Activated B cell treated with CpG ODN at 0.5 μM for 24 hours (primary cell): ENCODE measurements around the gene PACRG. TPM values are rescaled to one million over a fixed set of nuclear protein-coding genes. Genes with fewer than 3 reads are reported as not detected.

ENCODE experiments used
- ATAC-seq: fragments of 200-7000 bp; cut with Tn5 transposase; one replicate; pipeline ENCODE4 v1.10.0; 2021; ENCODE audit warnings: low read depth, mild to moderate bottlenecking, moderate library complexity
- CTCF ChIA-PET: fragments of 350-600 bp; sonication (Branson Sonifier 250); formaldehyde crosslinking; loops from one replicate; lab custom pipeline; 2021; ENCODE audit warnings: antibody characterized with exemption; lab: Charles Lee
- POLR2A ChIA-PET: fragments of 350-600 bp; sonication (Branson Sonifier 250); formaldehyde crosslinking; loops from one replicate; lab custom pipeline; 2021; ENCODE audit warnings: antibody characterized with exemption; lab: Charles Lee
- DNase-seq: peaks from one replicate; pipeline ENCODE4 v3.0.0; 2022
- H3K27ac Mint-ChIP-seq: one replicate; pipeline ENCODE4 v1.8.0; 2020; ENCODE audit warnings: mixed read lengths
- H3K27me3 Mint-ChIP-seq: one replicate; pipeline ENCODE4 v1.8.0; 2021; ENCODE audit warnings: mixed read lengths
- H3K36me3 Mint-ChIP-seq: one replicate; pipeline ENCODE4 v1.8.0; 2021; ENCODE audit warnings: low read depth, mixed read lengths
- H3K4me1 Mint-ChIP-seq: one replicate; pipeline ENCODE4 v1.8.0; 2021; ENCODE audit warnings: mixed read lengths
- H3K4me3 Mint-ChIP-seq: one replicate; pipeline ENCODE4 v1.8.0; 2020; ENCODE audit warnings: mild to moderate bottlenecking, mixed read lengths
- H3K9me3 Mint-ChIP-seq: one replicate; pipeline ENCODE4 v1.8.0; 2020; ENCODE audit warnings: mixed read lengths
- intact Hi-C: fragments of 100-400 bp; cut with micrococcal nuclease; formaldehyde crosslinking; loops from one replicate; pipeline ENCODE4 v1.15.1; 2024
- total RNA-seq: library from RNA; stranded (reverse); gene quantifications from 2 replicates; pipeline ENCODE4 v1.2.3, GENCODE V29; 2022
- TF ChIP-seq, protein P1 (sequence below): fragments of 200-600 bp; IDR thresholded peaks from one replicate; pipeline ENCODE4 v1.8.0; 2022; ENCODE audit warnings: antibody characterized with exemption, mild to moderate bottlenecking

The PACRG gene
- total RNA-seq, 1 donor from 2014 or later, result not detected

DNA sequence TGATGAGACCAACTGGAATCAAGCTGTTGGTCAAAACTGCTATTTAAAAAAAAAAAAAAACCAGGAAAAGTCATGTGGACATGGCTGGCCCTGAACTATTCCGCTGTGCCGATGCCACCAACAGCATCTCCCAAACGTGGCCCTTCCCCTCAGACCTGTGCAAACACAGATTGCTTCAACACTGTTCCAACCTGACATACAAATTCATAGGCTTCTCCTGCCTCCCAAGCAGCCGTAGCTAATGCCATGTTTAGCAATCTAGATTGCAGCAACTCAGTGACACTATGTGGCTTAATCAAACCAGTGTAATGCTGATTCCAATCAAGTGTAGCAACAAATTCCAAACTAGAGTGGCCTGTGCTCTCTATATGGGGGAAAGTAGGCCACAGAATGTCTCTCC lies 16.4 kb upstream of the PACRG start:
- Mint-ChIP-seq H3K4me1 (peaks cover 2% of the 10 kb centered on the region), H3K4me3 (no peak overlapping the region), H3K27me3 (no peaks in the 10 kb centered on the region), H3K36me3 (no peaks in the 10 kb centered on the region), H3K9me3 (no peaks in the 10 kb centered on the region), H3K27ac (no peak overlapping the region)
- ChIA-PET POLR2A (interaction anchor here (0.6 kb wide), 1 partner anchor 1743 kb away, joined by 3 read pairs; no protein-coding TSS in a partner anchor), CTCF (no interaction called here)
- ATAC-seq (no peak), DNase-seq (no peak)
- TF ChIP-seq, protein P1, sequence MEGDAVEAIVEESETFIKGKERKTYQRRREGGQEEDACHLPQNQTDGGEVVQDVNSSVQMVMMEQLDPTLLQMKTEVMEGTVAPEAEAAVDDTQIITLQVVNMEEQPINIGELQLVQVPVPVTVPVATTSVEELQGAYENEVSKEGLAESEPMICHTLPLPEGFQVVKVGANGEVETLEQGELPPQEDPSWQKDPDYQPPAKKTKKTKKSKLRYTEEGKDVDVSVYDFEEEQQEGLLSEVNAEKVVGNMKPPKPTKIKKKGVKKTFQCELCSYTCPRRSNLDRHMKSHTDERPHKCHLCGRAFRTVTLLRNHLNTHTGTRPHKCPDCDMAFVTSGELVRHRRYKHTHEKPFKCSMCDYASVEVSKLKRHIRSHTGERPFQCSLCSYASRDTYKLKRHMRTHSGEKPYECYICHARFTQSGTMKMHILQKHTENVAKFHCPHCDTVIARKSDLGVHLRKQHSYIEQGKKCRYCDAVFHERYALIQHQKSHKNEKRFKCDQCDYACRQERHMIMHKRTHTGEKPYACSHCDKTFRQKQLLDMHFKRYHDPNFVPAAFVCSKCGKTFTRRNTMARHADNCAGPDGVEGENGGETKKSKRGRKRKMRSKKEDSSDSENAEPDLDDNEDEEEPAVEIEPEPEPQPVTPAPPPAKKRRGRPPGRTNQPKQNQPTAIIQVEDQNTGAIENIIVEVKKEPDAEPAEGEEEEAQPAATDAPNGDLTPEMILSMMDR, result no peak
- intact Hi-C loops, result no loop called here

DNA sequence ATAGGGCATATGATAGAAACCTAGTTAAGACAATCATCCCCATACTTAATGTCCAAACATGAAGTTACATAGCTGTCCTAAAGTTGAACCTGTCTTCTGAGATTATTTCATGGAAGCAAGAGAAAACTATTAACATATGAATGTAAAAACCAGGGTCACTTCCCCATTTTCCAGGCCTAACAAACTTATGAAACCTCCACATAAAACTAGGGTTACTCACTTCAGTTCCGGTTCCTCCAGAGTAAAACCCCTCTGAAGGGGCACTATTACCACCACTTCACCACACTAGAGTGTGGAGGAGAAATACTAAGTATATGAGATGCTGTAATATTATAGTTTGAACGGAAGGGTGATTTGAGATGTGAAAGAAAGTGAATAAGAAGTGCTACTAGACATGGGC lies 15.1 kb upstream of the PACRG start:
- intact Hi-C loops, result no loop called here
- TF ChIP-seq, protein P1, result no peak
- H3K27me3 Mint-ChIP-seq, result no peaks in the 10 kb centered on the region
- ChIA-PET POLR2A (no interaction called here), CTCF (no interaction called here)
- peaks cover 2% of the 10 kb centered on the region for H3K9me3 Mint-ChIP-seq
- H3K4me3 Mint-ChIP-seq, result no peak overlapping the region
- H3K27ac Mint-ChIP-seq, result no peak overlapping the region
- no peaks in the 10 kb centered on the region for H3K36me3 Mint-ChIP-seq
- H3K4me1 Mint-ChIP-seq, result no peaks in the 10 kb centered on the region
- DNase-seq (no peak), ATAC-seq (no peak)

DNA sequence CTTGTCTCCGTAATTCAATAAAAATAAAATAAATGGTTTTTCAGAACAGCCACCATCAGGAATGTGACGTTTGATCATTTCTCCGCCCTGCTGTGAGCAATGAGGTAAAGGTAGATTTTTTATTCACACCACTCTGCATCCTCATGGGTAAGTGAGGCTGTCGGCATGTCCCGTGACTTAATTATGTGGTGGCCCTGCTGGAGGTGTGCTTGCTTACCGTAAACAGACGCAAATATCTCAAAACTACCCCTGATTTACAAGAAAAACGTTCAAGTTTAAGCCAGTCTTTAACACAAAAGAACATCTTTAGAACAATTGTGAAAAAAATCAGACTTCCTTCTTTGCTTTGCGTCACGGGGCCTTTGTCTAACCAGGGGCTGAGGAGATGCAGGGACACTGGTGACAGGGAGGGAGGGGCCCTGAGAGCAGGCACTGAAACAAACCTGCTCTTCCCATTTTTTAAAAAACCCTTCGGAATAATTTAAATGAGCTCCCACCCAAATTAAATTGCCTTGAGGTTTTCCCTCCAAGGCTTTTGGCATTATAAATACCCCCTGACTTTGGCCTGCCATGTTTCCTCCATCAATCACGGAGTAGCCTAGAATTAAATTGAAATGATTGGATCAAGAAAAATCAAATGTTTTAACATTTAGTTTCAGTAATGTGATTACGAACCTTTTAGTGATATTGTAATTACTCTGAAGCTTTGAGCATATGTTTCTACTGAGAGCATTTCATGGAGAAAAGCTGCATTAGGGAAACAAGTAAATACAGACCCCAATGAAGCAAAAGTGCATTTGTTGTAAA lies 13.6 kb upstream of the PACRG start:
- DNase-seq (no peak), ATAC-seq (no peak)
- H3K9me3 Mint-ChIP-seq, result peaks cover 2% of the 10 kb centered on the region
- POLR2A ChIA-PET, result no interaction called here
- CTCF ChIA-PET, result no interaction called here
- H3K27ac Mint-ChIP-seq, result no peak overlapping the region
- H3K27me3 Mint-ChIP-seq, result no peaks in the 10 kb centered on the region
- H3K4me3 Mint-ChIP-seq, result no peak overlapping the region
- TF ChIP-seq, protein P1, result no peak
- H3K4me1 Mint-ChIP-seq, result no peaks in the 10 kb centered on the region
- no peaks in the 10 kb centered on the region for H3K36me3 Mint-ChIP-seq
- intact Hi-C loops, result no loop called here

DNA sequence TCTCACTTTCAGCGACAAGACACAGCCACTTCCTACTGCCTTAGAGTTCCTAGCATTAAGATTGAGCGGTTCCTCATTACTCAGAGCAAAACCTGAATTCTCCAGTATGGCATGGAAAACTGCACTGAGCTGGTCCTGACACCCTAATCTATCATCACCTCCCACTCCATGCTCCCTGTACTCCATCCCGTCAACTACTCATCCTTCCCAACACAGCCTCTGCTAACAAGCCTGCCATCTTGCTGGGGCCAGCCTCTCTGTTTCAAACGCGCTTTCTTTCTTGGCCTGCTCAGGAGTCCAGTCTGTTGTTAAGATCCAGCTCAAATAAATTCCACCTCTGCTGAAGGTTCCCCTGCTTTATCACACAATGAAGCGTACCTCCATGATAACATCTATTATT lies 12.2 kb upstream of the PACRG start:
- Mint-ChIP-seq H3K4me3 (no peak overlapping the region), H3K4me1 (no peaks in the 10 kb centered on the region), H3K9me3 (peaks cover 2% of the 10 kb centered on the region), H3K27me3 (no peaks in the 10 kb centered on the region), H3K36me3 (no peaks in the 10 kb centered on the region), H3K27ac (no peak overlapping the region)
- ATAC-seq (no peak), DNase-seq (no peak)
- intact Hi-C loops, result no loop called here
- ChIA-PET POLR2A (no interaction called here), CTCF (no interaction called here)
- TF ChIP-seq, protein P1, result no peak

DNA sequence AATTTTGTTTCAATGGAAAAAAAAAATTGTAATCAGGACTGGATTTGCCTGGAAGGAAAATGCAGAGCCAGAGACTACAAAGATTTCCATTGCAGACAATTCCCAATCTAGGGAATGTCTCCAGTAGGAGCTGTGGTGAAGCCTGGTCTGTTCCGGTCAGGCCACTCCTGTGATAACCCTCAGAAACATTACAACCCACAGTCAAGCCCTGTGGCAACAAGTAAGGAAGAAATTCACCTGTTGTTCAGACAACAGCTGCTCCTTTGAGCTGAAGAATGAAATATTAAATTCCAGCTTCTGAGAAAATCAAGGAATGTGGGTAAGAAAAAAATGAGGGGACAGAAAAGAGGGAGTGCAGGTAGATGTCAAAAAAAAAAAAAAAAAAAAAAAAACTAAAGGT lies 8.2 kb upstream of the PACRG start:
- intact Hi-C loops, result no loop called here
- ChIA-PET CTCF (no interaction called here), POLR2A (no interaction called here)
- DNase-seq (no peak), ATAC-seq (no peak)
- Mint-ChIP-seq H3K27me3 (no peaks in the 10 kb centered on the region), H3K36me3 (no peaks in the 10 kb centered on the region), H3K4me1 (no peaks in the 10 kb centered on the region), H3K27ac (no peak overlapping the region), H3K4me3 (no peak overlapping the region), H3K9me3 (peaks cover 2% of the 10 kb centered on the region)
- TF ChIP-seq, protein P1, result no peak
